HEK293 (cell line): ENCODE measurements around the gene FHIT.

Source experiments
- CTCF ChIA-PET: fragments of 350-600 bp; formaldehyde crosslinking; extraction: SDS; loops from one replicate; lab custom pipeline; 2021; ENCODE audit warnings: antibody characterized with exemption; lab: Yijun Ruan, JAX
- POLR2A ChIA-PET: fragments of 300-600 bp; formaldehyde crosslinking; extraction: SDS; loops from one replicate; lab custom pipeline; 2020; ENCODE audit warnings: antibody characterized with exemption, inconsistent platforms; lab: Yijun Ruan, JAX
- H3K27ac ChIP-seq: fragments of 200-500 bp; sonication (Bioruptor generic); 2 replicates; pipeline ENCODE4 v1.5.1; 2014; ENCODE audit warnings: low read depth, low read length, control low read depth, inconsistent platforms; ENCODE audit errors: extremely low read depth
- H3K36me3 ChIP-seq, 2 experiments: fragments of 200-500 bp in 1 of 2; sonication (Bioruptor generic) in 1 of 2; 1 replicate in 1 of 2; 2 replicates in 1 of 2; pipeline ENCODE4 v1.5.1; 2014 to 2017; ENCODE audit warnings: inconsistent platforms in 2 of 2, low read length in 2 of 2; ENCODE audit not compliant: control insufficient read depth in 2 of 2, insufficient read depth in 1 of 2
- H3K4me1 ChIP-seq: fragments of 200-500 bp; sonication (Bioruptor generic); 2 replicates; pipeline ENCODE4 v1.5.1; 2014; ENCODE audit warnings: mild to moderate bottlenecking, low read length, inconsistent platforms; ENCODE audit not compliant: control insufficient read depth, insufficient read depth
- H3K4me3 ChIP-seq: 2 replicates; pipeline ENCODE4 v1.5.1; 2011; ENCODE audit warnings: low read depth, mild to moderate bottlenecking, control low read depth, low read length, moderate library complexity
- H3K9me3 ChIP-seq: fragments of 200-500 bp; sonication (Bioruptor generic); 2 replicates; pipeline ENCODE4 v1.5.1; 2014; ENCODE audit warnings: low read depth, low read length, inconsistent platforms; ENCODE audit not compliant: control insufficient read depth, insufficient read depth
- KLF9 ChIP-seq: fragments of 450-650 bp; formaldehyde crosslinking; IDR thresholded peaks from 2 replicates; pipeline ENCODE4 v1.5.1; 2016; ENCODE audit warnings: missing biosample characterization, missing genetic modification characterization, low read depth
- REPIN1 ChIP-seq: fragments of 450-650 bp; formaldehyde crosslinking; IDR thresholded peaks from 2 replicates; pipeline ENCODE4 v1.5.1; 2017; ENCODE audit warnings: missing biosample characterization, missing genetic modification characterization, low read depth
- SETDB1 ChIP-seq: IDR thresholded peaks from one replicate; pipeline ENCODE4 v1.6.1; 2017; ENCODE audit warnings: mild to moderate bottlenecking, low read length, moderate library complexity, mixed read lengths; ENCODE audit not compliant: insufficient read length
- ZBTB21 ChIP-seq: fragments of 450-650 bp; formaldehyde crosslinking; IDR thresholded peaks from 2 replicates; pipeline ENCODE4 v1.5.1; 2017; ENCODE audit warnings: missing biosample characterization, missing genetic modification characterization
- ZFP69B ChIP-seq: fragments of 450-650 bp; formaldehyde crosslinking; IDR thresholded peaks from 2 replicates; pipeline ENCODE4 v1.5.1; 2016; ENCODE audit warnings: missing biosample characterization, missing genetic modification characterization
- ZNF202 ChIP-seq: fragments of 450-650 bp; formaldehyde crosslinking; IDR thresholded peaks from 2 replicates; pipeline ENCODE4 v1.5.1; 2016; ENCODE audit warnings: missing biosample characterization, missing genetic modification characterization, borderline replicate concordance
- ZNF239 ChIP-seq: fragments of 450-650 bp; formaldehyde crosslinking; IDR thresholded peaks from 2 replicates; pipeline ENCODE4 v1.5.1; 2016; ENCODE audit warnings: missing biosample characterization, missing genetic modification characterization
- ZNF561 ChIP-seq: fragments of 450-650 bp; IDR thresholded peaks from 2 replicates; pipeline ENCODE4 v1.5.1; 2018; ENCODE audit warnings: missing biosample characterization, missing genetic modification characterization, borderline replicate concordance
- ZNF596 ChIP-seq: fragments of 450-650 bp; IDR thresholded peaks from 2 replicates; pipeline ENCODE4 v1.5.0; 2018; ENCODE audit warnings: missing biosample characterization, mild to moderate bottlenecking, missing genetic modification characterization, moderate library complexity
- ZNF629 ChIP-seq: fragments of 450-650 bp; formaldehyde crosslinking; IDR thresholded peaks from 2 replicates; pipeline ENCODE4 v1.5.1; 2017; ENCODE audit warnings: missing biosample characterization, missing genetic modification characterization
- ZNF660 ChIP-seq: fragments of 450-650 bp; IDR thresholded peaks from 2 replicates; pipeline ENCODE4 v1.5.1; 2018; ENCODE audit warnings: missing biosample characterization, mild to moderate bottlenecking, missing genetic modification characterization
- ZNF791 ChIP-seq: fragments of 450-650 bp; formaldehyde crosslinking; IDR thresholded peaks from 2 replicates; pipeline ENCODE4 v1.5.1; 2016; ENCODE audit warnings: missing biosample characterization, missing genetic modification characterization
- TF ChIP-seq, protein P1 (sequence below): fragments of 450-650 bp; formaldehyde crosslinking; IDR thresholded peaks from 2 replicates; pipeline ENCODE4 v1.5.1; 2016; ENCODE audit warnings: missing biosample characterization, missing genetic modification characterization
- TF ChIP-seq, protein P2 (sequence below): fragments of 450-650 bp; formaldehyde crosslinking; IDR thresholded peaks from 2 replicates; pipeline ENCODE4 v1.5.1; 2016; ENCODE audit warnings: missing biosample characterization, missing genetic modification characterization, borderline replicate concordance
- TF ChIP-seq, protein P3 (sequence below): fragments of 450-650 bp; formaldehyde crosslinking; IDR thresholded peaks from 2 replicates; pipeline ENCODE4 v1.5.1; 2017; ENCODE audit warnings: missing biosample characterization, missing genetic modification characterization
- TF ChIP-seq, protein P4 (sequence below): fragments of 450-650 bp; formaldehyde crosslinking; optimal IDR thresholded peaks from 2 replicates; pipeline ENCODE3; 2016; ENCODE audit warnings: missing biosample characterization, mild to moderate bottlenecking, missing genetic modification characterization
- TF ChIP-seq, protein P5 (sequence below): fragments of 450-650 bp; formaldehyde crosslinking; conservative IDR thresholded peaks from 2 replicates; pipeline ENCODE4 v1.5.1; 2016; ENCODE audit warnings: low read depth, missing biosample characterization, missing genetic modification characterization
- TF ChIP-seq, protein P6 (sequence below): fragments of 450-650 bp; formaldehyde crosslinking; IDR thresholded peaks from 2 replicates; pipeline ENCODE4; 2016; ENCODE audit warnings: missing biosample characterization, missing genetic modification characterization

The FHIT gene

DNA sequence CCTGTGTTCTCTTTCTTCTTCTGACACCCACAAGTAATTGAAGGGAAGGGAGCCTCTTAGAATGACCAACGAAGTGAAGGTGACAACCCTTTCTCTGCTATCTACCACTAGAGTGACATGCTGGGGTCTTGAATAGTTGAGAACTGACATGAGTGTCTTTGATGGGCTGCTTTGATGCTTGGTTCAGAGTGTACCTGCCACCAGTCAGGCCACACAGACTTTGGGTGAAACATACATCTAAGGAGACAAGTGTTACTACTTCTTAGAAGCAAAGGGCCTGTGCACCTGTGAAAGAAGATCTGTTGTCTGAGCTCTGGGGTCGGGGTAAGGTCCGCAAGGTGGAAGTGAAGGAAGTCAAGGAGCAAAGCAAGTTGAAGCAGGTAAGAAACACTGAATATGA is 1160.7 kb downstream of the FHIT start (continued):
- TF ChIP-seq ZFP69B (tag by site-specific recombination) = no peak
- TF ChIP-seq, protein P1, sequence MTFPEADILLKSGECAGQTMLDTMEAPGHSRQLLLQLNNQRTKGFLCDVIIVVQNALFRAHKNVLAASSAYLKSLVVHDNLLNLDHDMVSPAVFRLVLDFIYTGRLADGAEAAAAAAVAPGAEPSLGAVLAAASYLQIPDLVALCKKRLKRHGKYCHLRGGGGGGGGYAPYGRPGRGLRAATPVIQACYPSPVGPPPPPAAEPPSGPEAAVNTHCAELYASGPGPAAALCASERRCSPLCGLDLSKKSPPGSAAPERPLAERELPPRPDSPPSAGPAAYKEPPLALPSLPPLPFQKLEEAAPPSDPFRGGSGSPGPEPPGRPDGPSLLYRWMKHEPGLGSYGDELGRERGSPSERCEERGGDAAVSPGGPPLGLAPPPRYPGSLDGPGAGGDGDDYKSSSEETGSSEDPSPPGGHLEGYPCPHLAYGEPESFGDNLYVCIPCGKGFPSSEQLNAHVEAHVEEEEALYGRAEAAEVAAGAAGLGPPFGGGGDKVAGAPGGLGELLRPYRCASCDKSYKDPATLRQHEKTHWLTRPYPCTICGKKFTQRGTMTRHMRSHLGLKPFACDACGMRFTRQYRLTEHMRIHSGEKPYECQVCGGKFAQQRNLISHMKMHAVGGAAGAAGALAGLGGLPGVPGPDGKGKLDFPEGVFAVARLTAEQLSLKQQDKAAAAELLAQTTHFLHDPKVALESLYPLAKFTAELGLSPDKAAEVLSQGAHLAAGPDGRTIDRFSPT = no peak
- TF ChIP-seq, protein P2, sequence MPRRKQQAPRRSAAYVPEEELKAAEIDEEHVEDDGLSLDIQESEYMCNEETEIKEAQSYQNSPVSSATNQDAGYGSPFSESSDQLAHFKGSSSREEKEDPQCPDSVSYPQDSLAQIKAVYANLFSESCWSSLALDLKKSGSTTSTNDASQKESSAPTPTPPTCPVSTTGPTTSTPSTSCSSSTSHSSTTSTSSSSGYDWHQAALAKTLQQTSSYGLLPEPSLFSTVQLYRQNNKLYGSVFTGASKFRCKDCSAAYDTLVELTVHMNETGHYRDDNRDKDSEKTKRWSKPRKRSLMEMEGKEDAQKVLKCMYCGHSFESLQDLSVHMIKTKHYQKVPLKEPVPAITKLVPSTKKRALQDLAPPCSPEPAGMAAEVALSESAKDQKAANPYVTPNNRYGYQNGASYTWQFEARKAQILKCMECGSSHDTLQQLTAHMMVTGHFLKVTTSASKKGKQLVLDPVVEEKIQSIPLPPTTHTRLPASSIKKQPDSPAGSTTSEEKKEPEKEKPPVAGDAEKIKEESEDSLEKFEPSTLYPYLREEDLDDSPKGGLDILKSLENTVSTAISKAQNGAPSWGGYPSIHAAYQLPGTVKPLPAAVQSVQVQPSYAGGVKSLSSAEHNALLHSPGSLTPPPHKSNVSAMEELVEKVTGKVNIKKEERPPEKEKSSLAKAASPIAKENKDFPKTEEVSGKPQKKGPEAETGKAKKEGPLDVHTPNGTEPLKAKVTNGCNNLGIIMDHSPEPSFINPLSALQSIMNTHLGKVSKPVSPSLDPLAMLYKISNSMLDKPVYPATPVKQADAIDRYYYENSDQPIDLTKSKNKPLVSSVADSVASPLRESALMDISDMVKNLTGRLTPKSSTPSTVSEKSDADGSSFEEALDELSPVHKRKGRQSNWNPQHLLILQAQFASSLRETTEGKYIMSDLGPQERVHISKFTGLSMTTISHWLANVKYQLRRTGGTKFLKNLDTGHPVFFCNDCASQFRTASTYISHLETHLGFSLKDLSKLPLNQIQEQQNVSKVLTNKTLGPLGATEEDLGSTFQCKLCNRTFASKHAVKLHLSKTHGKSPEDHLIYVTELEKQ (tag by site-specific recombination) = no peak
- TF ChIP-seq ZNF202 = no peak

DNA sequence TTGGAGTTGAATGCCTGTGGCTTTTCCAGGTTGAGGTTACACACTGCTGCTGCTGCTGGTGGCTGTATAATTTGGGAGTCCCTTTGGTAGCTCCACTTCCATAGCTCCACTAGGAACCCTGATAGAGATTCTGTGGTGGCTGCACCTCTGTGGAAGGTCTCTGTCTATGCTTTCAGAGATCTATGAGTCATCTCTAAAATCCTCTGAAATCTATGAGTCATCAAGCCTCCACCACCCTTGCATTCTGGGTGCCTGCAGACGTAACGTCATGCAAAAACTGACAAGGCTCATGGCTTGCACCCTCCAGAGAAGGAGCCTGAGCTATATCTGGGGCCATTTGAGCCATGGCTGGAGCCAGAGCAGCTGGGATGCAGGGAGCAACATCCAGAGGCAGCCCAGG is 1164.4 kb downstream of the FHIT start:
- CTCF ChIA-PET = interaction anchor here (0.6 to 0.7 kb wide), 2 partner anchors 154 to 822 kb away, joined by 4 to 6 read pairs; no protein-coding TSS in a partner anchor
- TF ChIP-seq ZNF629 (tag by site-specific recombination) (peak; percentile 64), ZNF660 (tag by site-specific recombination) (0 out of 2 replicates have a peak, but pooled peaks have one; percentile 35), SETDB1 (no peak), REPIN1 (tag by site-specific recombination) (no peak), ZNF596 (tag by site-specific recombination) (no peak), ZBTB21 (tag by site-specific recombination) (peak; percentile 44; the same call in 1 of the 2 replicates)
- TF ChIP-seq, protein P3, sequence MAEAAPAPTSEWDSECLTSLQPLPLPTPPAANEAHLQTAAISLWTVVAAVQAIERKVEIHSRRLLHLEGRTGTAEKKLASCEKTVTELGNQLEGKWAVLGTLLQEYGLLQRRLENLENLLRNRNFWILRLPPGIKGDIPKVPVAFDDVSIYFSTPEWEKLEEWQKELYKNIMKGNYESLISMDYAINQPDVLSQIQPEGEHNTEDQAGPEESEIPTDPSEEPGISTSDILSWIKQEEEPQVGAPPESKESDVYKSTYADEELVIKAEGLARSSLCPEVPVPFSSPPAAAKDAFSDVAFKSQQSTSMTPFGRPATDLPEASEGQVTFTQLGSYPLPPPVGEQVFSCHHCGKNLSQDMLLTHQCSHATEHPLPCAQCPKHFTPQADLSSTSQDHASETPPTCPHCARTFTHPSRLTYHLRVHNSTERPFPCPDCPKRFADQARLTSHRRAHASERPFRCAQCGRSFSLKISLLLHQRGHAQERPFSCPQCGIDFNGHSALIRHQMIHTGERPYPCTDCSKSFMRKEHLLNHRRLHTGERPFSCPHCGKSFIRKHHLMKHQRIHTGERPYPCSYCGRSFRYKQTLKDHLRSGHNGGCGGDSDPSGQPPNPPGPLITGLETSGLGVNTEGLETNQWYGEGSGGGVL (tag by site-specific recombination) = peak; percentile 7; the same call in 1 of the 2 replicates
- TF ChIP-seq, protein P4, sequence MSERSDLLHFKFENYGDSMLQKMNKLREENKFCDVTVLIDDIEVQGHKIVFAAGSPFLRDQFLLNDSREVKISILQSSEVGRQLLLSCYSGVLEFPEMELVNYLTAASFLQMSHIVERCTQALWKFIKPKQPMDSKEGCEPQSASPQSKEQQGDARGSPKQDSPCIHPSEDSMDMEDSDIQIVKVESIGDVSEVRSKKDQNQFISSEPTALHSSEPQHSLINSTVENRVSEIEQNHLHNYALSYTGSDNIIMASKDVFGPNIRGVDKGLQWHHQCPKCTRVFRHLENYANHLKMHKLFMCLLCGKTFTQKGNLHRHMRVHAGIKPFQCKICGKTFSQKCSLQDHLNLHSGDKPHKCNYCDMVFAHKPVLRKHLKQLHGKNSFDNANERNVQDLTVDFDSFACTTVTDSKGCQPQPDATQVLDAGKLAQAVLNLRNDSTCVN = no peak
- POLR2A ChIA-PET = no interaction called here
- no peaks in the 10 kb centered on the region for H3K9me3 ChIP-seq
- no peak overlapping the region for H3K27ac ChIP-seq
- no peak overlapping the region for H3K4me3 ChIP-seq
- no peaks in the 10 kb centered on the region for H3K4me1 ChIP-seq
- H3K36me3 ChIP-seq = no peaks in the 10 kb centered on the region

DNA sequence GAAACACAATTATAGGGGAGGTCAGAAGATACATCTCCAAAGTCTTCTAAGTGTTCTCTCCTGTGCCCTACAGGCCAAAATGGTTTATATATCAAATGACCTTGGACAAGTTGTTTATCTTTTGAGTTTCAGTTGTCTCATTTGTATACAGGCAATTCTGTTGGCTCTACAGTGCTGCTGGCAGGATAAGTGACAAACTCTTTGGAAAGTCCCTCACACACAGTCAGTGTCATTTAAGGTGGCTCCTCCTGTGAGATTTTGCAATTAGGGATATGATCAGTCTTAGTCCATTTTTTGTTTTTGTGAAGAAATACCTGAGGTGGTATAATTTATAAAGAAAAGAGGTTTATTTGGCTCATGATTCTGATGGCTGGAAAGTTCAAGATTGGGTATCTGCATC is 1165.6 kb downstream of the FHIT start:
- ChIA-PET POLR2A (no interaction called here), CTCF (no interaction called here)
- TF ChIP-seq KLF9 (tag by site-specific recombination) = no peak
- no peak for TF ChIP-seq ZNF239 (tag by site-specific recombination)
- no peak for TF ChIP-seq ZNF791
- TF ChIP-seq, protein P5, sequence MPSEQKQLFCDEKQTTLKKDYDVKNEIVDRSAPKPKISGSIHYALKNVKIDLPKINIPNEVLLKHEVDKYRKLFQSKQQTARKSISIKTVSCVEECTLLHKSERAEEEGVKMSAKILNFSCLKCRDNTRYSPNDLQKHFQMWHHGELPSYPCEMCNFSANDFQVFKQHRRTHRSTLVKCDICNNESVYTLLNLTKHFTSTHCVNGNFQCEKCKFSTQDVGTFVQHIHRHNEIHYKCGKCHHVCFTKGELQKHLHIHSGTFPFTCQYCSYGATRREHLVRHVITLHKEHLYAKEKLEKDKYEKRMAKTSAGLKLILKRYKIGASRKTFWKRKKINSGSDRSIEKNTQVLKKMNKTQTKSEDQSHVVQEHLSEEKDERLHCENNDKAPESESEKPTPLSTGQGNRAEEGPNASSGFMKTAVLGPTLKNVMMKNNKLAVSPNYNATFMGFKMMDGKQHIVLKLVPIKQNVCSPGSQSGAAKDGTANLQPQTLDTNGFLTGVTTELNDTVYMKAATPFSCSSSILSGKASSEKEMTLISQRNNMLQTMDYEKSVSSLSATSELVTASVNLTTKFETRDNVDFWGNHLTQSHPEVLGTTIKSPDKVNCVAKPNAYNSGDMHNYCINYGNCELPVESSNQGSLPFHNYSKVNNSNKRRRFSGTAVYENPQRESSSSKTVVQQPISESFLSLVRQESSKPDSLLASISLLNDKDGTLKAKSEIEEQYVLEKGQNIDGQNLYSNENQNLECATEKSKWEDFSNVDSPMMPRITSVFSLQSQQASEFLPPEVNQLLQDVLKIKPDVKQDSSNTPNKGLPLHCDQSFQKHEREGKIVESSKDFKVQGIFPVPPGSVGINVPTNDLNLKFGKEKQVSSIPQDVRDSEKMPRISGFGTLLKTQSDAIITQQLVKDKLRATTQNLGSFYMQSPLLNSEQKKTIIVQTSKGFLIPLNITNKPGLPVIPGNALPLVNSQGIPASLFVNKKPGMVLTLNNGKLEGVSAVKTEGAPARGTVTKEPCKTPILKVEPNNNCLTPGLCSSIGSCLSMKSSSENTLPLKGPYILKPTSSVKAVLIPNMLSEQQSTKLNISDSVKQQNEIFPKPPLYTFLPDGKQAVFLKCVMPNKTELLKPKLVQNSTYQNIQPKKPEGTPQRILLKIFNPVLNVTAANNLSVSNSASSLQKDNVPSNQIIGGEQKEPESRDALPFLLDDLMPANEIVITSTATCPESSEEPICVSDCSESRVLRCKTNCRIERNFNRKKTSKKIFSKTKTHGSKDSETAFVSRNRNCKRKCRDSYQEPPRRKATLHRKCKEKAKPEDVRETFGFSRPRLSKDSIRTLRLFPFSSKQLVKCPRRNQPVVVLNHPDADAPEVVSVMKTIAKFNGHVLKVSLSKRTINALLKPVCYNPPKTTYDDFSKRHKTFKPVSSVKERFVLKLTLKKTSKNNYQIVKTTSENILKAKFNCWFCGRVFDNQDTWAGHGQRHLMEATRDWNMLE (tag by site-specific recombination) = no peak
- TF ChIP-seq, protein P6, sequence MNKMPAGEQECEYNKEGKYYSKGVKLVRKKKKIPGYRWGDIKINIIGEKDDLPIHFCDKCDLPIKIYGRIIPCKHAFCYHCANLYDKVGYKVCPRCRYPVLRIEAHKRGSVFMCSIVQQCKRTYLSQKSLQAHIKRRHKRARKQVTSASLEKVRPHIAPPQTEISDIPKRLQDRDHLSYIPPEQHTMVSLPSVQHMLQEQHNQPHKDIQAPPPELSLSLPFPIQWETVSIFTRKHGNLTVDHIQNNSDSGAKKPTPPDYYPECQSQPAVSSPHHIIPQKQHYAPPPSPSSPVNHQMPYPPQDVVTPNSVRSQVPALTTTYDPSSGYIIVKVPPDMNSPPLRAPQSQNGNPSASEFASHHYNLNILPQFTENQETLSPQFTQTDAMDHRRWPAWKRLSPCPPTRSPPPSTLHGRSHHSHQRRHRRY = no peak
- no peak for TF ChIP-seq ZNF561 (tag by site-specific recombination)

More for the DNA sequence above, 1165.6 kb downstream of the FHIT start:
- no peaks in the 10 kb centered on the region for H3K9me3 ChIP-seq
- no peaks in the 10 kb centered on the region for H3K4me1 ChIP-seq
- H3K36me3 ChIP-seq = no peaks in the 10 kb centered on the region
- no peak overlapping the region for H3K4me3 ChIP-seq
- no peak overlapping the region for H3K27ac ChIP-seq
